Activated gamma-delta T cell (primary cell): ENCODE results near the gene TAS1R2.
"Not testable (repeated sequence)": the region's sequence is repeated elsewhere in the genome, so short reads cannot be mapped to it uniquely, and the experiment has no call there.

ENCODE experiments used
- DNase-seq: peaks from one replicate; lab custom pipeline; 2025; lab: John Stamatoyannopoulos, UW

TAS1R2 gene

GRCh38 chr1:18883636-18884418, 24.4 kb upstream of the TAS1R2 start:
- no peak for DNase-seq

DNA sequence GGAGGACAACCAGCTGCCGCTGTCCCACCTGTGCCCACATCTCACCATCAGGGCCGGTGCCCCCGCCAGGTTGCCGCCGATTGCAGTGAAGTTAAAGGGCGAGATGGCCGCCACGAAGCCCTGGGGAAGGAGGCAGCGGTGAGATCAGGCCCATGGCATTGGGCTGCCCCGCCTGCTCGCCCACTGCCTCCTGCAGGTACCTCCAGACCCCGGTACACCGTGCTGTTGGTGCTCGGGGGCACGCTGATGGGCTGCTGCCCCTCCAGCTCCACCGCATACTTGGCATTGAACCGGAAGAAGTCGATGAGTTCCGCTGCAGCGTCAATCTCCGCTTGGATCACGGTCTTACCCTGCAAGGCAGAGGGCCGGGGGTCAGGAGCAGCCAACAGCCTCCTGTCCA, 23.6 kb upstream of the TAS1R2 start:
- DNase-seq, result no peak

DNA sequence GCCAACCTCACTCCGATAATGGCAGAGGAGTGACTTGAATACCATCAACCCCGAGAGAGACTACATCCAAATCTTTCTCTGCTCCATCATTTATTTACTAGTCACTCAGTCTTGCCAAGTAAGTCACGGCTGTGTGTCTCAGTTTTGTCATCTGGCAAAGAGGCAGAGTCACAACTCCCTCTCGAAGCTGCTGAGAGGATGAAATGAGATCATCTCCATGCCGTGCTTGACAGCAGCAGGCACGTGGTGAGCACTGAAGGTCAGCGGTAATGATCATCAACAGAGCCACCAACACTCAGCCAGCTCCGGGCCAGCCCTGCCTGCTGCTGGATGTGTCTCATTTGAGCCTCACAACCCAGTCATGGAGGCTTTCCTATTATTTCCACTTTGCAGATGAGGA, 23.0 kb upstream of the TAS1R2 start:
- no peak for DNase-seq

GRCh38 chr1:18881642-18882431, 22.4 kb upstream of the TAS1R2 start:
- DNase-seq, result no peak

DNA sequence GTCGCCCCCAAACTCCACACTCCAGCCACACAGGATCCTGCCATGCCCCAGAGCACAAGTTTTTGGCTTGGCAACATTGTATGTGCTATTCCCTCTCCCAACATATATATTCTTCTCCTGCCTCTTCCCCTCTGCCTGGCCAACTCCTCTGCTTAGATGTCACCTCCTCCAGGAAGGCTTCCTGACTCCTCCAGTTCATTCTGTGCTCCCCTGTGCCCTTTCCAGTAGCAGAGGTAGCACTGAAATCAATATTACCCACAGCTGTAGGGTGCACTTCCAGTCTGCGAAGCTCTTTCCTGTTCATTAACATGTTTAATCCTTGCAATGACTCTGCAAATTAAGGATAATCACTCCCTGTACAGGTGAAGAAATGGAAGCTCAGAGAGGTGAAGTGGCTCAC, 21.7 kb upstream of the TAS1R2 start:
- DNase-seq, result no peak

- no peak for DNase-seq
These were observed 21.1 kb upstream of the TAS1R2 start for GRCh38 chr1:18880585-18880984.

DNA sequence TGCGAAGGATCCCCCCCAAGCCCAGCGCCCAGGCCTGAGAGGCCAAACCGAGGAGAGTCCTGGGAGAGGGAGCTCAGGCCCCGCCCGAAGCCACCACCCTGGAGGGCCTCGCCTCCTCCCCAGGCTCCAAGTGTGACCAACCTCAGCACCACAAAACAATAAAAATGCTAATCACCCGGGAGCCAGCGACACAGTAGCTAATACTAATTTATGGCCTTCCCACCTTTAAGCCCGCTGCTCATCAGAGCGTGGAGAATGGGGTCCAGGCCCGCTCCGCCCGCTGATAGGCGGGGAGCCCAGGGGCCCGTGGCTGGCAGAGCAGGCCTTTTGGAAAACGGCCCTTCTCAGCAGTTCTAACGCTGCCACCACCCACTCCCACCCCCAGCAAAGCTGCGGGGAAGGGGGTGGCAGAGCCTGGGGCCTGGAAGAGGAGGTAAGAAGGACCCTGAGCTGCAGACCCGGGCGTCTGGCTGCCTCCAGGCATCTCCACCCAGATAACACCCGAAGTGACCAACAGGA, 20.4 kb upstream of the TAS1R2 start:
- no peak for DNase-seq

- no peak for DNase-seq
These were observed 19.8 kb upstream of the TAS1R2 start for GRCh38 chr1:18879215-18879790.

- no peak for DNase-seq
These were observed 19.2 kb upstream of the TAS1R2 start for GRCh38 chr1:18878538-18879214.

GRCh38 chr1:18877282-18877681, 17.8 kb upstream of the TAS1R2 start:
- no peak for DNase-seq

DNA sequence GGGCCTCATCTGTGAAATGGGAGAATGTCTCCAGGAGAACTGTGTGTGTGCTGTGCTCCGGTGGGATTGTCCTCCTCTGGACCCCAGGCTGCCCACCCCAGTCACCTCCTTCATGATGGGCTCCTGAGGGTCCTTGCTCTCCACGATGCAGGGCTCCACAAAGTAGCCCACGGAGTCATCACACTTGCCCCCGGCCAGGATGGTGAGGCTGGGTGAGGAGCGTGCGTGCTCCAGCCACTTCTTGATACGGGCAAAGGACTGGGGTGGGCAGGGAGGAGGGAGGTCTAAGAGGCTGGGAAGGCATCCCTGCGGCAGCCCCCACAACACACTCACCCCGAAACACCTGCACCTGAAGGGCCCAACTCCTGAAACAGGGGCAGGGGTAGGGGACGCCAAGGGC, 16.8 kb upstream of the TAS1R2 start:
- no peak for DNase-seq

GRCh38 chr1:18875796-18876128, 16.3 kb upstream of the TAS1R2 start:
- DNase-seq, result no peak

GRCh38 chr1:18875107-18875795, 15.8 kb upstream of the TAS1R2 start:
- DNase-seq, result no peak

DNA sequence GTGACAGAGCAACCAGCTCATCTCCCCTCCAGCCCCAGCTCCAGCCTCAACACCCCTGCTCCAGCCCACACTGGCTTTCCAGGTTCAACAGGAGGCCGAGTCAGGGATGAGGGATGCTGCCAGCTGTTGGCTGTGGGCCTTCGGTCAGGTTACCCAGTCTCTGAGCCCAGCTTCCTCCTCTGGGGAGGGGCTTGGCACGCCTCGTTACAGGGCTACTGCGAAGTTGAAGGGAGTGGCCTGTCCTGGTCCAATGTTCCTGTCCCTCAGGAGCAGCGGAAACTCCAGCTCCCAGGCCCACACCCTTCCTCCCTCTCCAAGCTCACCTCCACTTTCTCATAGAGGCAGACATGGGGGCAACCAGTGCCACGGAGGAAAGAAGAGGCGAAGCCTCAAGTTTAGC, 15.1 kb upstream of the TAS1R2 start:
- no peak for DNase-seq

DNA sequence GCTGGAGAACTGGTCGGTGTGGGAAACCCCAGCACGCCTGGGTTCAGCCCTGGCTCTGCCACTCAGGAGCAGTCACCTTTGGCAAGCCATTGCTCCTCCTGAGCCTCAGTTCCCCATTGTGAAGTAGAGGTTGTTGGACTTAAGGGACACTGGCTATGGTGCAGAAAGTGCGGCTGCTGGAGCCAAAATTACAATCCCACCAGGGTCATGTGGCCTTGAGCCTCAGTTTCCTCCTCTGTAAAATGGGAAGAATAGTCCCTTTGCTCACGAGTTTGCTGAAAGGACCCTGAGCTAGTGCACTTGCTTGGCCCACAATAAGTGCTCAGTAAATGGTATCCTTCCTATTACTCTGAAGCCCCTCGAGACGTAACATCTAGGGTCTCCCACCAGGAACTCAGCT, 14.6 kb upstream of the TAS1R2 start:
- DNase-seq, result no peak

DNA sequence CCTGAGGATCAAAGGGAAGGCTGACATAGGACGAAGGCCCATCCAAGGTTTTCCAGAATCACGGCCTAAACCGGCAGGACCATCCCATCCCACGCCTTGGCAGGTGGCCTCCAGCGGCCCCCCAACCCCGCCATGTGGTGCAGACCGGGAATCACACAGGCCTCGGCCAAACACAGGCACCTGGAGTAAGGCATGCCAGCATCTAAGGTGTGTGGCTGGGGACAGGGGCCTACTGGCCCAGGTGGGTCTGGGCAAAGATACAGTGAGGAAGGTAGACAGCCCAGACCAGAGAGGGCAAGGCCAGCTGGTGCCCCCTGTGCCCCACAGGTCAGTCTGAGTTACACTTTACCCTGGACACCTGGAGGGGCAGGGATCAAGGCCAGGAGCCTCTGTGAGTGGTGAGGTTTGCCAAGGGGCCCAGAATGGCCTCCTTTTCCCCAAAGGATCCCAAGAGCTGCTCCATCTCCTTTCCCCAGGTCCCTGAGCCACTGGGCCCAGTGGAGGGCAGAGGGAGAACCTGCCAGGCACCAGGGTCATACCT, 12.7 kb upstream of the TAS1R2 start:
- no peak for DNase-seq

DNA sequence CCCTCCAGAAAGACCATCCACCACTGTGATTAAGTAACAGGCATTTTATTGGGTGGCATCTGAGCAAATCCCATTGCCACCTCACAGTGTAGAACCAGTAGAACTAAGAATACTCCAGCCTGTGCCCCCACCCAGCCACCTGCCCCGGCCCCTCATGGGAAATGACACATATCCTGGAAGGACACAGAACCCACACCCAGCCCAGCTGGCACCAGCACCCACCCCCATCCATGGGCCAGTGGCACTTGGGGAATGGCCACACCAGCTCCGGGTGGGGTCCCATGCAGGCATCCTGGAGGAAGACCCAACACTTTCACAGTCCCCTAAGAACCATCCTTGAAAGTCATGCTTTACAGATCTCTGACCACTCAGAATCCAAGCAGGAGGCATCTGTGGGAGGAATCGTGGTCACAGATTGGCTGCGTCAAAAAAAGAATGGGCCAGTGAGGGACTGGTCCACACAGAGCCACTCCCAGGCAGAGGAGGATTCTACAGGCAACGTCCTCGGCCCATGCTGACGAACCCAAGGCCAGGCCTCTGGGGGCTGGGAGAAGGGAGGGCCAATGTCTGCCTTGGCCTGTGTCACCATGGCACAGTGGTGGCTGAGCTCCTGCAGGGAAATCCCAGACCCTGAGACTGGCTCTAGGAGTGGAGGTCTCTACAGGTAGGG, 12.1 kb upstream of the TAS1R2 start:
- no peak for DNase-seq

- no peak for DNase-seq
These were observed 11.5 kb upstream of the TAS1R2 start for GRCh38 chr1:18870957-18871356.

- DNase-seq, result not testable (repeated sequence)
These were observed 11.1 kb upstream of the TAS1R2 start for GRCh38 chr1:18870595-18870865.

- no peak for DNase-seq
These were observed 10.6 kb upstream of the TAS1R2 start for GRCh38 chr1:18869847-18870594.
